ENCODE results near the gene CDC73. TPM values are rescaled to one million over a fixed set of nuclear protein-coding genes. Genes with fewer than 3 reads are reported as not detected.
A peak's percentile ranks its signal among the peaks of the same experiment; 100 is the strongest.

The CDC73 gene
- total and polyA plus RNA-seq, 2 donors (not counting 3 experiments of a cell fraction or from before 2014, with no cell fraction given), result 9.9 to 55.8 TPM

DNA sequence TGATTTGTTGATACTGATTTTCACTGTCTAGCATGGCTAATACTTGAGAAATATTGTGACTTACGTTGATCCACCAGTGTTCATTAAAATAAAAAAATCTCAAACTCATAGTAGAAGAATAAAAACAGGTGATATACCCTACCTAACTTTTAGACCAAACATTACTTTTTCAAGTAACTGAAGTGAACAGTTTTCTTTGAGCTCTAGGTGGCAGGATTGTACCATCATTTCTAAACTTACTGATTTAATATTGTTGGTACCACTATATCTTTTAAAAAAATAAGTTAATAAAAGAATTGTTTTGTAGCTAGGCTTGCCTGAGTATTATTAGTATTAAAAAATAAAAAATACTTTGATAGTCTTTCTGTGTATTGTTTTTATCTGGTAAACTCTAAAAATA lies 21.5 kb downstream of the CDC73 start:
- FAIRE-seq, result no peak
- dilution Hi-C loops (cut with MboI; ENCODE audit: extremely low pct_ligation_motif_present, low sequenced_read_pairs), result no loop called here
- Histone ChIP-seq H3K9me1 (replicated peaks; ENCODE audit: control insufficient read depth, extremely low read depth, insufficient read depth, low read length) (no peaks in the 10 kb centered on the region), H3K4me1 (ENCODE audit: control insufficient read depth, extremely low read depth, insufficient read depth, low read length) (peaks cover 9% of the 10 kb centered on the region), H3K27ac (ENCODE audit: insufficient read depth, low read depth, low read length) (no peak overlapping the region), H3K27me3 (ENCODE audit: control insufficient read depth in 2 of 2, insufficient read depth in 2 of 2, low read length in 2 of 2) (no peaks in the 10 kb centered on the region), H3K36me3 (ENCODE audit: control insufficient read depth in 2 of 2, extremely low read depth in 1 of 2, insufficient read depth in 2 of 2, low read length in 2 of 2) (peaks cover 4 to 17% of the 10 kb centered on the region in 2 experiments), H3K79me2 (ENCODE audit: control insufficient read depth, insufficient read depth, low read length) (peaks cover 19% of the 10 kb centered on the region), H4K20me1 (replicated peaks; ENCODE audit: control insufficient read depth, extremely low read depth, insufficient read depth, low read length) (no peaks in the 10 kb centered on the region), H2AFZ (ENCODE audit: low read depth, low read length) (no peak overlapping the region), H3K9me3 (replicated peaks; ENCODE audit: control insufficient read depth, insufficient read depth, low read length) (no peaks in the 10 kb centered on the region), H3K9ac (replicated peaks; ENCODE audit: extremely low read depth, insufficient read depth, low read length) (no peak overlapping the region), H3K4me3 (replicated peaks in 1 of 3; ENCODE audit: insufficient read depth in 1 of 3, low read depth in 1 of 3, low read length in 3 of 3) (no peak overlapping the region), H3K4me2 (ENCODE audit: insufficient read depth, low read length) (no peak overlapping the region)
- no peak for TF ChIP-seq POLR2A (IDR thresholded peaks at IDR 0.05; ENCODE audit: low read depth, low read length)
- intact Hi-C loops (cut with micrococcal nuclease), result no loop called here
- DNase-seq (ENCODE audit: low read depth, low spot score), result peak; percentile 30
- ChIA-PET CTCF (interaction anchor here (0.6 to 2.4 kb wide), 15 partner anchors 9 to 1536 kb away, joined by 3 to 14 read pairs (median 3); partner anchors contain the start of gene GLRX2), POLR2A (no interaction called here)
- no TSS peak for BruUV-seq (replicated peaks)

DNA sequence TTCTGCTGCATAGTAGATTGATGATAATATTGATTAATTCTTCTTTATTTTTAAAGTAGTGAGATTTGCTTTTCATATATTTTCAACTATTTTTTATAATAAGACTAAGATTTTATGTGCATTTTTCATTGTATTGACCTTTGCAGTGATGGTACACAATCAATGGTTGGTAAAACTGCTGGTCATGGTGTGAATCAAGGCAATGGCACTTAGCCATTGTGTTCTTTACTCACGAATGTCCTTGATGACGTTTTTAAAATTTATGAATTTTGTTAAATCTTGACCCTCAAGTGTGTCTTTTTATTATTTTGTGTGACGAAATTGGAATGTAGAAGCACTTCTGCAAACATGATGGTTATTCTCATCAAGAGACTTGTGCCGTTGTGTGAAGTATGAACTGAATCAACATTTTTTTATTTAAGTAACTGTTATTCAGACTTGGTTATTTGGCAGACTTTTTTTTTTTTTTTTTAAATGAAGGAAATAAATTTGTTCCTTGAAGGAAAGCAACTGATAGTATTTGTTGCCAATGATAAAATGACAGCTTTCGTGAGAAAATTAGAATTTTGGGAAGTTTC lies 22.6 kb downstream of the CDC73 start:
- no peak overlapping the region for H3K9ac ChIP-seq (replicated peaks; ENCODE audit: extremely low read depth, insufficient read depth, low read length)
- H3K9me1 ChIP-seq (replicated peaks; ENCODE audit: control insufficient read depth, extremely low read depth, insufficient read depth, low read length), result no peaks in the 10 kb centered on the region

More for the DNA sequence above, 22.6 kb downstream of the CDC73 start:
- no peak overlapping the region for H3K4me3 ChIP-seq (replicated peaks in 1 of 3; ENCODE audit: insufficient read depth in 1 of 3, low read depth in 1 of 3, low read length in 3 of 3)
- peaks cover 19% of the 10 kb centered on the region for H3K79me2 ChIP-seq (ENCODE audit: control insufficient read depth, insufficient read depth, low read length)
- CTCF ChIA-PET, result interaction anchor here (1.8 kb wide), 1 partner anchor 18 kb away, joined by 3 read pairs; no protein-coding TSS in a partner anchor
- H3K27me3 ChIP-seq (ENCODE audit: control insufficient read depth in 2 of 2, insufficient read depth in 2 of 2, low read length in 2 of 2), result no peaks in the 10 kb centered on the region
- H4K20me1 ChIP-seq (replicated peaks; ENCODE audit: control insufficient read depth, extremely low read depth, insufficient read depth, low read length), result no peaks in the 10 kb centered on the region
- no TSS peak for BruUV-seq (replicated peaks)
- peaks cover 9% of the 10 kb centered on the region for H3K4me1 ChIP-seq (ENCODE audit: control insufficient read depth, extremely low read depth, insufficient read depth, low read length)
- TF ChIP-seq EZH2 (IDR thresholded peaks at IDR 0.05; ENCODE audit: borderline replicate concordance, low read depth, low read length, severe bottlenecking) (no peak), MYC (IDR thresholded peaks at IDR 0.05; ENCODE audit: low read depth, low read length) (no peak)
- FAIRE-seq, result no peak
- DNase-seq (ENCODE audit: low read depth, low spot score), result no peak
- H3K36me3 ChIP-seq (ENCODE audit: control insufficient read depth in 2 of 2, extremely low read depth in 1 of 2, insufficient read depth in 2 of 2, low read length in 2 of 2), result peaks cover 4 to 16% of the 10 kb centered on the region in 2 experiments
- no peaks in the 10 kb centered on the region for H3K9me3 ChIP-seq (replicated peaks; ENCODE audit: control insufficient read depth, insufficient read depth, low read length)
- H3K27ac ChIP-seq (ENCODE audit: insufficient read depth, low read depth, low read length), result no peak overlapping the region
- dilution Hi-C loops (cut with MboI; ENCODE audit: extremely low pct_ligation_motif_present, low sequenced_read_pairs) (no loop called here), intact Hi-C loops (cut with micrococcal nuclease) (no loop called here)
- H3K4me2 ChIP-seq (ENCODE audit: insufficient read depth, low read length), result no peak overlapping the region
- no peak overlapping the region for H2AFZ ChIP-seq (ENCODE audit: low read depth, low read length)
- POLR2A ChIA-PET, result no interaction called here
